ENCODE results near the gene SLX9. TPM values are rescaled to one million over a fixed set of nuclear protein-coding genes. Genes with fewer than 3 reads are reported as not detected.

The SLX9 gene
- polyA plus RNA-seq, 1 of the 3 experiments (the other 2 are of a cell fraction): 42.9 TPM

GRCh38 chr21:44998086-44998620, 58.3 kb downstream of the SLX9 start:
- Histone ChIP-seq H3K4me3 (ENCODE audit: low read depth in 2 of 2, low read length in 1 of 2) (no peak overlapping the region), H3K4me2 (no peak overlapping the region), H3K27ac (ENCODE audit: low read depth in 2 of 2, low read length in 1 of 2) (no peak overlapping the region), H3K27me3 (ENCODE audit: insufficient read depth) (no peaks in the 10 kb centered on the region), H3K4me1 (ENCODE audit: control insufficient read depth in 1 of 2, insufficient read depth in 2 of 2, low read depth in 1 of 2, low read length in 1 of 2) (peaks cover 7 to 27% of the 10 kb centered on the region in 2 experiments; a peak in 1 of 4 replicates), H3K9me3 (no peaks in the 10 kb centered on the region), H3F3A (replicated peaks; ENCODE audit: insufficient read depth) (no peaks in the 10 kb centered on the region), H3K9me2 (no peaks in the 10 kb centered on the region), H2AFZ (ENCODE audit: low read depth) (no peak overlapping the region), H3K79me2 (ENCODE audit: insufficient read depth) (no peaks in the 10 kb centered on the region), H3K36me3 (replicated peaks in 1 of 2; ENCODE audit: control insufficient read depth in 1 of 2, insufficient read depth in 2 of 2, low read length in 1 of 2) (no peaks in the 10 kb centered on the region), H4K20me1 (ENCODE audit: insufficient read depth) (no peaks in the 10 kb centered on the region), H3K9ac (no peak overlapping the region)
- 72% methylated on average over 4 of the region's 10 CpGs for WGBS (ENCODE audit: low lambda C conversion rate)
- TF ChIP-seq POLR2AphosphoS5 (IDR thresholded peaks at IDR 0.05; ENCODE audit: low read depth, low read length) (no peak), TEAD4 (IDR thresholded peaks at IDR 0.05; ENCODE audit: borderline replicate concordance, insufficient read depth) (no peak), FOXJ3 (CRISPR knock-in tag; IDR thresholded peaks at IDR 0.05) (no peak), RFX5 (IDR thresholded peaks at IDR 0.05; ENCODE audit: low read length) (no peak), GATA2 (CRISPR knock-in tag; IDR thresholded peaks at IDR 0.05) (no peak), PBX3 (IDR thresholded peaks at IDR 0.05) (no peak), YY1 (IDR thresholded peaks at IDR 0.05; ENCODE audit: low read depth) (no peak), JUND (IDR thresholded peaks at IDR 0.05) (no peak), ELF1 (IDR thresholded peaks at IDR 0.05) (no peak), MAX (IDR thresholded peaks at IDR 0.05; ENCODE audit: low read depth) (no peak), RXRA (IDR thresholded peaks at IDR 0.05; ENCODE audit: borderline replicate concordance, low read depth) (no peak), MEF2A (IDR thresholded peaks at IDR 0.05; ENCODE audit: borderline replicate concordance, low read depth) (no peak), USF1 (IDR thresholded peaks at IDR 0.05; ENCODE audit: borderline replicate concordance, low read depth) (no peak), SMC3 (IDR thresholded peaks at IDR 0.05; ENCODE audit: low read depth, low read length) (no peak), GABPA (IDR thresholded peaks at IDR 0.05; ENCODE audit: low read depth) (no peak), NRF1 (IDR thresholded peaks at IDR 0.05; ENCODE audit: low read depth, low read length) (no peak), FOXM1 (IDR thresholded peaks at IDR 0.05; ENCODE audit: low read depth) (no peak), TAF1 (IDR thresholded peaks at IDR 0.05; ENCODE audit: borderline replicate concordance, low read depth, low read length) (no peak), MXI1 (IDR thresholded peaks at IDR 0.05; ENCODE audit: low read depth, low read length) (no peak)
- ChIA-PET POLR2A (interaction anchor here (1.4 kb wide), 1 partner anchor 8 kb away, joined by 6 read pairs; no protein-coding TSS in a partner anchor), CTCF (interaction anchor here (1.1 to 4.8 kb wide), 2 partner anchors 97 to 131 kb away, joined by 3 to 26 read pairs; no protein-coding TSS in a partner anchor)
- DNase-seq: no peak

Data from SK-N-SH (cell line).